ENCODE measurements around the gene ADAMTSL4. TPM values are rescaled to one million over a fixed set of nuclear protein-coding genes. Genes with fewer than 3 reads are reported as not detected.

ADAMTSL4 gene
- total and polyA plus RNA-seq, 9 of the 15 experiments (the other 6 are each of a cell fraction or from before 2014, with no cell fraction given), result 12.7 to 212 (median 35.6) TPM

- WGBS (ENCODE audit: insufficient coverage, low coverage, missing lambda C conversion rate), result 25% methylated on average over 4 of the region's 4 CpGs
- no peaks in the 10 kb centered on the region for H3K79me2 ChIP-seq (ENCODE audit: control insufficient read depth, insufficient read depth, low read length)
- H3K9me1 ChIP-seq (ENCODE audit: control insufficient read depth, insufficient read depth, low read length), result no peaks in the 10 kb centered on the region
- no peak overlapping the region for H3K27ac ChIP-seq (ENCODE audit: extremely low read depth, low read depth, low read length)
- H3K27me3 ChIP-seq (ENCODE audit: control insufficient read depth in 2 of 2, insufficient read depth in 2 of 2, low read length in 2 of 2), result no peaks in the 10 kb centered on the region
- CTCF ChIA-PET (ENCODE audit: low intra/inter-chr PET ratio), result no interaction called here
- H3K36me3 ChIP-seq (ENCODE audit: control insufficient read depth, insufficient read depth, low read length), result no peaks in the 10 kb centered on the region
- peaks cover 6 to 11% of the 10 kb centered on the region in 2 experiments; a peak in 4 of 5 replicates for H3K4me1 ChIP-seq (replicated peaks in 1 of 2; ENCODE audit: control insufficient read depth in 2 of 2, insufficient read depth in 2 of 2, low read length in 2 of 2)
- no peaks in the 10 kb centered on the region for H3K9me3 ChIP-seq (replicated peaks; ENCODE audit: control insufficient read depth, insufficient read depth, low read depth, low read length)
- H3K9ac ChIP-seq (ENCODE audit: insufficient read depth in 1 of 2, low read depth in 2 of 2, low read length in 2 of 2), result no peak overlapping the region
- DNase-seq (ENCODE audit: extremely low read depth in 1 of 4, low spot score in 3 of 4) (no peak), ATAC-seq (no peak), FAIRE-seq (peak; percentile 29)
- TF ChIP-seq HLTF (IDR thresholded peaks at IDR 0.05), result no peak
- 0 out of 2 replicates have a peak, but pooled peaks have one; percentile 12 for TF ChIP-seq TCF3 (CRISPR knock-in tag; IDR thresholded peaks at IDR 0.05)
- TF ChIP-seq KDM1A (IDR thresholded peaks at IDR 0.05), result 0 out of 4 replicates have a peak, but pooled peaks have one; percentile 13 to 28
- TF ChIP-seq CBFA2T3 (IDR thresholded peaks at IDR 0.05), result peak; percentile 51
- TF ChIP-seq LARP7 (IDR thresholded peaks at IDR 0.05), result no peak
- TF ChIP-seq CBFA2T2 (conservative IDR thresholded peaks at IDR 0.05), result 0 out of 2 replicates have a peak, but pooled peaks have one; percentile 8
- in situ Hi-C loops (cut with MboI) (no loop called here), intact Hi-C loops (cut with micrococcal nuclease) (no loop called here)
- H4K20me1 ChIP-seq (replicated peaks; ENCODE audit: control insufficient read depth, insufficient read depth, low read length), result no peaks in the 10 kb centered on the region
- no TSS peak for BruUV-seq (replicated peaks)
- H2AFZ ChIP-seq (ENCODE audit: low read depth, low read length), result no peak overlapping the region
- POLR2A ChIA-PET, result interaction anchor here (0.6 to 1.5 kb wide), 3 partner anchors 9 to 94 kb away, joined by 3 read pairs; no protein-coding TSS in a partner anchor
- H3K4me3 ChIP-seq, result no peak overlapping the region
- no peak overlapping the region for H3K4me2 ChIP-seq (ENCODE audit: insufficient read depth, low read length)
Measured at GRCh38 chr1:150529017-150529416, 20.2 kb upstream of the ADAMTSL4 start.

GRCh38 chr1:150530491-150531159, 18.6 kb upstream of the ADAMTSL4 start:
- H3K4me1 ChIP-seq (replicated peaks in 1 of 2; ENCODE audit: control insufficient read depth in 2 of 2, insufficient read depth in 2 of 2, low read length in 2 of 2), result peaks cover 6 to 13% of the 10 kb centered on the region in 2 experiments; a peak in 4 of 5 replicates
- no peaks in the 10 kb centered on the region for H3K27me3 ChIP-seq (ENCODE audit: control insufficient read depth in 2 of 2, insufficient read depth in 2 of 2, low read length in 2 of 2)
- no peak overlapping the region for H3K27ac ChIP-seq (ENCODE audit: extremely low read depth, low read depth, low read length)
- no peak overlapping the region for H3K4me2 ChIP-seq (ENCODE audit: insufficient read depth, low read length)
- no TSS peak for BruUV-seq (replicated peaks)
- H3K4me3 ChIP-seq, result no peak overlapping the region
- no peak for ATAC-seq
- H4K20me1 ChIP-seq (replicated peaks; ENCODE audit: control insufficient read depth, insufficient read depth, low read length), result no peaks in the 10 kb centered on the region
- H3K9me1 ChIP-seq (ENCODE audit: control insufficient read depth, insufficient read depth, low read length), result no peaks in the 10 kb centered on the region
- no peak for TF ChIP-seq NBN (IDR thresholded peaks at IDR 0.05; ENCODE audit: low read depth)
- no peak for TF ChIP-seq HNRNPK (IDR thresholded peaks at IDR 0.05; ENCODE audit: low read depth, low read length, poor library complexity, severe bottlenecking)
- no peak for TF ChIP-seq CBX2 (IDR thresholded peaks at IDR 0.05; ENCODE audit: insufficient read depth, low read length, poor library complexity, severe bottlenecking)
- no peak for TF ChIP-seq FIP1L1 (IDR thresholded peaks at IDR 0.05; ENCODE audit: low read depth, low read length, poor library complexity, severe bottlenecking)
- TF ChIP-seq TFAM (CRISPR knock-in tag; conservative IDR thresholded peaks at IDR 0.05), result no peak
- no peak for TF ChIP-seq ZNF23 (CRISPR knock-in tag; IDR thresholded peaks at IDR 0.05)
- TF ChIP-seq ZNF77 (CRISPR knock-in tag; IDR thresholded peaks at IDR 0.05), result no peak
- no peak for TF ChIP-seq NONO (IDR thresholded peaks at IDR 0.05; ENCODE audit: low read depth in 2 of 2, low read length in 1 of 2)
- TF ChIP-seq KLF13 (tag; IDR thresholded peaks at IDR 0.05; ENCODE audit: borderline replicate concordance, low read depth), result no peak
- no peak for TF ChIP-seq NELFE (IDR thresholded peaks at IDR 0.05; ENCODE audit: insufficient read depth, insufficient read length)
- TF ChIP-seq HNRNPL (IDR thresholded peaks at IDR 0.05; ENCODE audit: low read depth, low read length), result no peak
- TF ChIP-seq ZNF146 (CRISPR knock-in tag; IDR thresholded peaks at IDR 0.05; ENCODE audit: unreplicated experiment), result no peak
- no peak for TF ChIP-seq PTBP1 (IDR thresholded peaks at IDR 0.05; ENCODE audit: low read depth, low read length)
- in situ Hi-C loops (cut with MboI), result no loop called here
- H3K9me3 ChIP-seq (replicated peaks; ENCODE audit: control insufficient read depth, insufficient read depth, low read depth, low read length), result no peaks in the 10 kb centered on the region
- WGBS (ENCODE audit: insufficient coverage, low coverage, missing lambda C conversion rate), result 81% methylated on average over 14 of the region's 14 CpGs
- intact Hi-C loops (cut with micrococcal nuclease), result no loop called here
- peak; percentile 11 for FAIRE-seq
- no peaks in the 10 kb centered on the region for H3K79me2 ChIP-seq (ENCODE audit: control insufficient read depth, insufficient read depth, low read length)
- DNase-seq (ENCODE audit: extremely low read depth in 1 of 4, low spot score in 3 of 4), result no peak
- no peak overlapping the region for H2AFZ ChIP-seq (ENCODE audit: low read depth, low read length)
- ChIA-PET POLR2A (interaction anchor here (2.9 kb wide), 1 partner anchor 15 kb away, joined by 17 read pairs; the partner anchor contains the start of gene FALEC), CTCF (ENCODE audit: low intra/inter-chr PET ratio) (interaction anchor here (0.8 kb wide), 1 partner anchor 67 kb away, joined by 4 read pairs; no protein-coding TSS in a partner anchor)
- peak overlapping the region in 1 of 2 experiments; percentile 12; a peak in 1 of 4 replicates for H3K9ac ChIP-seq (ENCODE audit: insufficient read depth in 1 of 2, low read depth in 2 of 2, low read length in 2 of 2)
- H3K36me3 ChIP-seq (ENCODE audit: control insufficient read depth, insufficient read depth, low read length), result no peaks in the 10 kb centered on the region

All from K562 (cell line).